ENCODE data around the gene THAP6.
A peak's percentile ranks its signal among the peaks of the same experiment; 100 is the strongest.
"Not testable (repeated sequence)": the region's sequence is repeated elsewhere in the genome, so short reads cannot be mapped to it uniquely, and the experiment has no call there.

The THAP6 gene

GRCh38 chr4:75514131-75514948, at the start of gene THAP6, which contains the start of gene RCHY1:
Gene THAP6, plus strand, starts transcription at chr4:75514473. Its CDS starts 980 bp downstream, at chr4:75515453.
Gene RCHY1, minus strand, starts transcription at chr4:75514403. Its CDS starts 117 bp downstream, at chr4:75514286.
- peak; percentile 79 for DNase-seq (ENCODE audit: low read depth)

DNA sequence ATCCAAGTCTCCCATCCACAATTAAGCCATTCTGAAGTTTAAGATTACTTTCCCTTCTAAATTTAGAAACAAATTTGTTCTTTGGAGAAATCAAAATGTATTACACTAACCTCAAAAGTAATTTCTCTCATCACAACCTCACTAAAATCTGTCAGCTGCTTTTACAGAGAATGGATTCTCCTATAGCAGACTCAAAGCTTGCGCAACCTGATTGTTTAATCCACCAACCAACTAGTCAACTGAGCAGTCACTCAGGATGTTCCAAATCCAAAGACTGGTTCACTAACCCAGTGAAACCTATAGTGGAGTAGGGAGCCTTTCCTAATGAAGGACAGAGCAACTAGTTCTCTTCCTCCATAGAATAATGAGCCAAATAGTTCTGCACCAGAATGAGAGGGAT, 44.4 kb upstream of the THAP6 start:
- DNase-seq (ENCODE audit: low read depth) = no peak

DNA sequence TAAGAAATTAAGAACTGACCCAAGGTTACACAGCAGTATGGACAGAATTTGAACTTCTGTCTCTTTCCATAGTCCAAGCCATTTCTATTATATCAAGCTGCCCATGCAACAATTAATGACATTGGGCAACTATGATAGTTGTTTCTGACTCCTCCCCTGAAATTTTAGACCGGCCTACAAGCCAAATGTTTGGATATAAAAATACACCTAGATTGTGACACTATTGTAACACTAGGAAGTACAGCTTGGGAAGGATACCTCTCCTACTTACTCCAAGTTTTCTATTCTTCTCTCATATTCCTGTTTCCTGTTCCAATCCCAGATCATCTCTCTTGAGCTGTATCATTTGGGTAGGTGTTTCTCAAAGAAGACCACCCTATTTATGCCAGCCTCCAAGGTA, 43.5 kb upstream of the THAP6 start:
- no peak for DNase-seq (ENCODE audit: low read depth)

DNA sequence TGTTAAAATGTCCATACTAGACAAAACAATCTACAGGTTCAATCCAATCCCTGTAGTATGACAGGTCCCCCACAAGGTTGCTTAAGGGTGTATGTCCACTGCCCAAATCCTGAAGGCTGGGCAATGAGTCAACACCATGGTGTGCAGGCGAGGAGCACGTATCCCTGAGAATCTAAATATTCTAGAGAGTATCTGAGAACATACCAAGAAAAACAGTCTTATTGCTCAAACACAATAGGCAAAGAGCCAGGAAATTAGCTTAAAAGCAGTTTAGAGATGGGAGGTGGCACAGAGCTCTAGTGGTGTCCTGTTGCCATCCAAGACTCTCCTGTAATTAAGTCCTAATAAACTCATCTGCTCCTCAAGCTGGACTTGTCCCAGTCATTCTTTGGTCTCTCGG, 37.1 kb upstream of the THAP6 start:
- DNase-seq (ENCODE audit: low read depth) = no peak

GRCh38 chr4:75484190-75484589, 30.1 kb upstream of the THAP6 start:
- no peak for DNase-seq (ENCODE audit: low read depth)

DNA sequence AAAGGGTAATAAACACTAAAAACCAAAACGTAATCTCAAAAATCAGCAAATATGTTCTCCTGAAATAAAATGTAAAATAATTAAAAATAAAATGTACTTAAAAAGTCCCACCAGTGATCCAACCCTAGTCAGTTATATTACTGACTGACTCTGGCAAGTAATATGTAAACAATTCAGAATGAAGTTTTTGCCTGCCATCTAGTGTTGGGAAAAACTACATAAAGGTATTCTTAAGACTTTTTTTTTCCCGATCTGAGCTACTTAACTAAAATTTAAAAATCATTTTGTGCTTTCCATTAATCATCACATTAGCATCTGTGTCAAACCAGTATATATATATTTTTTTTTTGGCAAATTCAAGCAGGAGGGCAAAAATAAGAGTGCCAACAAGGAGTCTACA, 24.1 kb upstream of the THAP6 start:
- DNase-seq (ENCODE audit: low read depth) = no peak

- peak; percentile 19 for DNase-seq (ENCODE audit: low read depth)
Observed at GRCh38 chr4:75494563-75494962, 19.7 kb upstream of the THAP6 start.

- no peak for DNase-seq (ENCODE audit: low read depth)
Observed at GRCh38 chr4:75495476-75495875, 18.8 kb upstream of the THAP6 start.

- DNase-seq (ENCODE audit: low read depth) = no peak
Observed at GRCh38 chr4:75496406-75496805, 17.9 kb upstream of the THAP6 start.

- DNase-seq (ENCODE audit: low read depth) = no peak
Observed at GRCh38 chr4:75497133-75497532, 17.1 kb upstream of the THAP6 start.

DNA sequence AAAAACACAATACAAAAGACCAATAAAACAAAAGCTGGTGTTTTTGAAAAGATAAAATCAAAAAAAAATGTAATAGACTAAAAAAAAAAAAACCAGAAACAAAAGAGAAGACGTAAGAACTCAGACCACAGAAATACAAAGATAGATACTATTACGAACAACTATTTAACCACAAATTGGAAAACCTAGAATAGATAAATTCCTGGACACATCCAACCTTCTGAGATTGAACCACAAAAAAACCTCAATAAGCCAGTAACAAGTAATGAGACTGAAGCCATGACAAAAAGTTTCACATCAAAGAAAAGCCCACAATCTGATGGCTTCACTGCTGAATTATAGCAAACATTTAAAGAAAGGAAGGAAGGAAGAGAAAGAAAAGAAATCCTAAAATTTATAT, 16.2 kb upstream of the THAP6 start:
- DNase-seq (ENCODE audit: low read depth) = no peak

DNA sequence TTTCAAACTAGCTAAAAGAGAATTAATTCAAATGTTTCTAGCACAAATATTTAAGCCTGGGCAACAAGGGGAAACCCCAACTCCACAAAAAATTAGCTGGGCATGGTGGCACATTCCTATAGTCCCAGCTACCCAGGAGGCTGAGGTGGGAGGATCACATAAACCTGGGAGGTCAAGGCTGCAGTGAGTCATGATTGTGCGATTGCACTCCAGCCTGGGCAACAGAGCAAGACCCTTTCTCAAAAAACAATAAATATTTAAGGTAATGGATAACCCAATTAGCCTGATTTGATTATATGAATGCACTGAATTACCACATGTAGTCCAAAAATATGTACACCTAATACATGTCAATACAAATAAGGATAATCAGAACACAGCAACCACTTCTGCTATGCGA, 14.4 kb upstream of the THAP6 start:
- DNase-seq (ENCODE audit: low read depth) = no peak

DNA sequence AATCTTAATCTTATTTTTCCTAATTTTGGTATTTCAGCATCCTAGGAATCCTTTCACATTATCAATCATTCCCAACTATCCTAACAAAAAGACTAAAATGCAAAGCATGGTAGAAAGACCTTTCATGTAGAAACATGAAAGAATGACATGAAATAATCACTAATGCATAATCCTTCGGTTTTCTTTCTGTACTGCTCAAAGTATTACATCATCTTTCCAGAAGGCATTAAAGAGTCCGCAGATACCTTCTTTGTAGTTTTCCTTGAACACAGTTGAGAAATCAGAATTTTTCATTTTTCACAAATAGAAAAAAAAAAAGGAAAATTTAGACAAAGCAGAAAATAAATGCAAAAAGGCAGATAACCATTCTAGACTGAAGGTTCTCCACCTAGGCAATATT, 11.6 kb upstream of the THAP6 start:
- no peak for DNase-seq (ENCODE audit: low read depth)

- no peak for DNase-seq (ENCODE audit: low read depth)
Observed at GRCh38 chr4:75505630-75506029, 8.6 kb upstream of the THAP6 start.

DNA sequence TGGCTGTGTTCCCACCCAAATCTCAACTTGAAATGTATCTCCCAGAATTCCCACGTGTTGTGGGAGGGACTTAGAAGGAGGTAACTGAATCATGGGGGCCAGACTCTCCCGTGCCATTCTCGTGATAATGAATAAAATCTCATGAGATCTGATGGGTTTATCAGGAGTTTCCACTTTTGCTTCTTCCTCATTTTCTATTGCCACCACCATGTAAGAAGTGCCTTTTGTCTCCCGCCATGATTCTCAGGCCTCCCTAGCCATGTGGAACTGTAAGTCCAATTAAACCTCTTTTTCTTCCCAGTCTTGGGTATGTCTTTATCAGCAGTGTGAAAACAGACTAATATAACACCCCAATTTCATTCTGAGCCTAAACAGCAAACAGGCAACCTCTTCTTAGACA, 4.7 kb upstream of the THAP6 start:
- DNase-seq (ENCODE audit: low read depth) = not testable (repeated sequence)

DNA sequence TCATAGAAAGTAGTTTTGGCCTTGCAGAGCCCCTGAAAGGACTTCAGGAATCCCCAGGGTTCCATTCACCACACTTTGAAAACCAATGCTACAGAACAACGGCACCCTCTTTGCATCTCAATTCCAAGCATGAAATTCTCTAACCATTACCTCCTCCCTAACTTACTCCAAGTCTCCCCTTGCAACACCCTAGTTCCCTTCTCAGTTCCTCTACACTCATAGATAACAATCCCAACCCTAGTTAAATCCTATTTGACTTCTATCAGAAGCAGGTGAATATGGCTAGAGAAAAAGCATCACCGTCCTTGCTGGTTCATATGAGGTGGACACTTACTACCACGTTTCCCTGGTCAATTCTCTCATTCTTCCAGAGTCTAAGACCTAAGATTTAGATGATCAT, 2.4 kb upstream of the THAP6 start:
- DNase-seq (ENCODE audit: low read depth) = no peak

- DNase-seq (ENCODE audit: low read depth) = no peak
Observed at GRCh38 chr4:75512386-75513211, 1.7 kb upstream of the THAP6 start.

DNA sequence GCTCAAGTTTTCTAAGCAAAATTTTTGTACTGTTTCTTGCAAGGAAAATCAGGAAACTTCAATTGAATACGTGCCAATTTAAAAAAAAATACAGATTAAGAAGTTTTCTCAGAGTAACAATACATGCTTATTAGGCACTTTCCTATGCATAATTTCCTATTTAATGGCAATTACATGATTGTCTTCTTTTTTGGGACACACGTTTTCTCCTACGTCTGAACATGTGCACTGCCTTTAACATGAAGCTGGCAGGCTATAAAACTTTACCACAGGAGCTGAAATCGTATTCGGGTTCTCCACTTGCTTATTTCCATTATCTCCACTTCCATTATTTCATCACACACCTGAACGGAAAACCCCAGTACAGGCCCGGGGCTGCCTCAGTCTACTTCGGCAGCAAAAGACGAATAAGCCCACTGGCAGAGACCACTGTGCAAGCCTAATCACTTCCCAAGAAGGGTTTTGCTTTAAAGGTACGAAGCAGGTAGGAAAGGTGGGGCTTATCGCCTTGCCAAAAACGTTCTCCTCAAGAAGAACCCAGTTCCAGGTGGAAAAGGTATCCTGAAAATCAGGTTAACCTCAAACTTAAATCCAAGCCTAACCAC, 645 bp upstream of the THAP6 start:
- no peak for DNase-seq (ENCODE audit: low read depth)

- DNase-seq (ENCODE audit: low read depth) = no peak
Observed at GRCh38 chr4:75514949-75515612, 808 bp downstream of the THAP6 start.

DNA sequence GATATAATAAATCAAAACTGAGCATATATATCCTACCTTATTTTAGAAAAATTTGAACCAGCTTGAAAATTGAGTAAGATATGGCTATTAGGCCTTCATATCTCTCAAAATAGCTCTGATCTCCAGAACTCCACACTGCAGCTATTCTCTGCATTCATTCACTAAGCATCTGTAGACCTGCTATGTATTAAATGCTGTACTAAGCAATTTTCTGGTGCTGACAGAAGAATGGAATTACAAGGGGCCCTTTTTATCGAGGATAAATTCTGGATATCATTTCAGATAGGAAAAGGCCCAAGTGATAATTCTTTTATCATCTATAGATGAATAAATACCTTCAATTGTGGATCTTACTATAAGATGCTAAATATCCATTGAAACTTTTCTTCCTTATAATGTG, 1.9 kb downstream of the THAP6 start:
- no peak for DNase-seq (ENCODE audit: low read depth)

DNA sequence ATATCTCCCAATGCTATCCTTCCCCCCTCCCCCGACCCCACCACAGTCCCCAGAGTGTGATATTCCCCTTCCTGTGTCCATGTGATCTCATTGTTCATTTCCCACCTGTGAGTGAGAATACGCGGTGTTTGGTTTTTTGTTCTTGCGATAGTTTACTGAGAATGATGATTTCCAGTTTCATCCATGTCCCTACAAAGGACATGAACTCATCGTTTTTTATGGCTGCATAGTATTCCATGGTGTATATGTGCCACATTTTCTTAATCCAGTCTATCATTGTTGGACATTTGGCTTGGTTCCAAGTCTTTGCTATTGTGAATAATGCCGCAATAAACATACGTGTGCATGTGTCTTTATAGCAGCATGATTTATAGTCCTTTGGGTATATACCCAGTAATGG, 5.2 kb downstream of the THAP6 start:
- not testable (repeated sequence) for DNase-seq (ENCODE audit: low read depth)

DNA sequence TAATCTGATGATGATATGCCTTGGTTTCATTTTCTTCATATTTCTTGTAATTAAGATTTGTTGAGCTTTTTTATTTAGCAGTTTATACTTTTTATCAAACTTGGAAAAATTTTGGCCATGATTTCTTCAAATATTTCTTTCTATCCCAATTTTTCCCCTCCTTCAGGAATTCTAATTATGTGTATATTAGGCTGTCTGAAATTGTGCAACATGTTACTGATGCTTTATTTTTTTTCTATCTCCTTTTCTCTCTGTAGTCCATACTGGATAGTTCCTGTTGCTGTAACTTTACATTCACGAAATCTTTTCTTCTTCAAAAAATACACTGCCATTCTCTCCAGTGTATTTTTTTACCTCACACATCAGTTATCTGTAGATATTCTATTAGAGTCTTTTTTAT, 10.8 kb downstream of the THAP6 start:
- DNase-seq (ENCODE audit: low read depth) = no peak

Data from non-pigmented ciliary epithelial cell (primary cell).